PFSK-1 (cell line): ENCODE results near the gene POLR2J.

Source experiments
- FOXP2 ChIP-seq: optimal IDR thresholded peaks from 2 replicates; pipeline ENCODE3; 2011; ENCODE audit warnings: borderline replicate concordance, control low read depth, inconsistent platforms; ENCODE audit not compliant: insufficient read depth; ENCODE audit errors: extremely low read length, extremely low read depth
- POLR2AphosphoS5 ChIP-seq: IDR thresholded peaks from 2 replicates; pipeline ENCODE4 v1.6.1; 2012; ENCODE audit warnings: low read depth, mild to moderate bottlenecking, control low read depth, low read length, moderate library complexity
- REST ChIP-seq, 2 experiments: IDR thresholded peaks; 2 replicates each; pipeline versions ENCODE4 v1.6.1 to v1.8.0; 2011 to 2012; ENCODE audit warnings: low read depth in 2 of 2, low read length in 2 of 2, control low read depth in 1 of 2, inconsistent platforms in 1 of 2, mild to moderate bottlenecking in 1 of 2, moderate library complexity in 1 of 2; ENCODE audit not compliant: insufficient read depth in 1 of 2
- SIN3A ChIP-seq: IDR thresholded peaks from 2 replicates; pipeline ENCODE4 v1.6.1; 2012; ENCODE audit warnings: mild to moderate bottlenecking, low read length, moderate library complexity, borderline replicate concordance; ENCODE audit not compliant: insufficient read depth
- TAF1 ChIP-seq: IDR thresholded peaks from 2 replicates; pipeline ENCODE4 v1.6.1; 2012; ENCODE audit warnings: low read length, control low read depth, borderline replicate concordance; ENCODE audit not compliant: insufficient read depth

The POLR2J gene

GRCh38 chr7:102425639-102426267, 53.0 kb downstream of the POLR2J start:
- TF ChIP-seq POLR2AphosphoS5 = no peak
- no peak for TF ChIP-seq SIN3A
- no peak for TF ChIP-seq FOXP2
- TF ChIP-seq REST (IDR thresholded peaks at IDR 0.05; ENCODE audit: insufficient read depth in 1 of 2, low read depth in 2 of 2, low read length in 2 of 2) = no peak
- TF ChIP-seq TAF1 = no peak

- TF ChIP-seq SIN3A (no peak), TAF1 (no peak), FOXP2 (no peak), POLR2AphosphoS5 (no peak), REST (IDR thresholded peaks at IDR 0.05; ENCODE audit: insufficient read depth in 1 of 2, low read depth in 2 of 2, low read length in 2 of 2) (no peak)
These were observed 53.9 kb downstream of the POLR2J start for GRCh38 chr7:102424787-102425218.

GRCh38 chr7:102424129-102424551, 54.6 kb downstream of the POLR2J start:
- TF ChIP-seq TAF1 (no peak), FOXP2 (no peak), REST (IDR thresholded peaks at IDR 0.05; ENCODE audit: insufficient read depth in 1 of 2, low read depth in 2 of 2, low read length in 2 of 2) (no peak), SIN3A (no peak), POLR2AphosphoS5 (no peak)
